ENCODE results near the gene CA14. TPM values are rescaled to one million over a fixed set of nuclear protein-coding genes. Genes with fewer than 3 reads are reported as not detected.

CA14 gene
- total RNA-seq, 1 donor: not detected

- peak overlapping the region; percentile 78 for H3K4me3 ChIP-seq (ENCODE audit: low read depth, low read length)
- no peak for TF ChIP-seq CTCF (IDR thresholded peaks at IDR 0.05; ENCODE audit: insufficient read depth, low read depth, low read length)
- DNase-seq (ENCODE audit: low read depth): no peak
Measured at GRCh38 chr1:150269451-150269850, 11.9 kb downstream of the CA14 start.

GRCh38 chr1:150271291-150271959 is 13.9 kb downstream of the CA14 start:
- H3K4me3 ChIP-seq (ENCODE audit: low read depth, low read length): no peak overlapping the region
- no peak for TF ChIP-seq CTCF (IDR thresholded peaks at IDR 0.05; ENCODE audit: insufficient read depth, low read depth, low read length)
- DNase-seq (ENCODE audit: low read depth): no peak

GRCh38 chr1:150273311-150273710 is 15.7 kb downstream of the CA14 start:
- TF ChIP-seq CTCF (IDR thresholded peaks at IDR 0.05; ENCODE audit: insufficient read depth, low read depth, low read length): no peak
- H3K4me3 ChIP-seq (ENCODE audit: low read depth, low read length): no peak overlapping the region
- DNase-seq (ENCODE audit: low read depth): no peak

GRCh38 chr1:150280138-150280707 is 22.6 kb downstream of the CA14 start:
- TF ChIP-seq CTCF (IDR thresholded peaks at IDR 0.05; ENCODE audit: insufficient read depth, low read depth, low read length): no peak
- no peak for DNase-seq (ENCODE audit: low read depth)
- H3K4me3 ChIP-seq (ENCODE audit: low read depth, low read length): no peak overlapping the region

GRCh38 chr1:150281221-150281757 is 23.7 kb downstream of the CA14 start:
- peak overlapping the region; percentile 65 for H3K4me3 ChIP-seq (ENCODE audit: low read depth, low read length)
- DNase-seq (ENCODE audit: low read depth): peak; percentile 77
- TF ChIP-seq CTCF (IDR thresholded peaks at IDR 0.05; ENCODE audit: insufficient read depth, low read depth, low read length): peak; percentile 73

- DNase-seq (ENCODE audit: low read depth): peak; percentile 97
- no peak for TF ChIP-seq CTCF (IDR thresholded peaks at IDR 0.05; ENCODE audit: insufficient read depth, low read depth, low read length)
- peak within 1 kb of the TSS; percentile 65 for H3K4me3 ChIP-seq (ENCODE audit: low read depth, low read length)
Measured at GRCh38 chr1:150281758-150282557, 24.4 kb downstream of the CA14 start, which contains the start of gene CIART. Gene CIART (plus strand): TSS chr1:150282554. CDS start chr1:150283268, 714 bp downstream.
